Cardiac fibroblast (primary cell): Measurements from ENCODE around the gene NAGS.
"Not testable (repeated sequence)": the region's sequence is repeated elsewhere in the genome, so short reads cannot be mapped to it uniquely, and the experiment has no call there.

Experiments used
- DNase-seq, 2 donors: peaks; one replicate each; pipeline versions ENCODE4 v3.0.0 to v3.0.0-alpha.2; 2010; ENCODE audit warnings: low read depth in 2 of 2
- H3K4me3 ChIP-seq, 2 donors: replicated peaks in 1 of 2; 1 replicate in 1 of 2; 2 replicates in 1 of 2; pipeline ENCODE4 v1.5.1; 2011; ENCODE audit warnings: low read depth in 2 of 2, low read length in 2 of 2, mild to moderate bottlenecking in 2 of 2, moderate library complexity in 1 of 2
- CTCF ChIP-seq: IDR thresholded peaks from one replicate; pipeline ENCODE4 v1.5.1; 2011; ENCODE audit warnings: low read depth, mild to moderate bottlenecking, low read length, inconsistent platforms

Gene NAGS

GRCh38 chr17:43967251-43967875 is 37.1 kb upstream of the NAGS start:
- no peak for DNase-seq
- H3K4me3 ChIP-seq, result no peak overlapping the region
- TF ChIP-seq CTCF, result no peak

GRCh38 chr17:43970366-43970765 is 34.1 kb upstream of the NAGS start:
- TF ChIP-seq CTCF, result no peak
- no peak overlapping the region for H3K4me3 ChIP-seq
- DNase-seq, result no peak

GRCh38 chr17:43971436-43971835 is 33.0 kb upstream of the NAGS start:
- DNase-seq, H3K4me3 ChIP-seq: not testable (repeated sequence)

- not testable (repeated sequence) for H3K4me3 ChIP-seq, DNase-seq
Observed at GRCh38 chr17:43972444-43973212, 31.8 kb upstream of the NAGS start.

- no peak for DNase-seq
- TF ChIP-seq CTCF, result no peak
- H3K4me3 ChIP-seq, result no peak overlapping the region
Observed at GRCh38 chr17:43974382-43975266, 29.8 kb upstream of the NAGS start.

GRCh38 chr17:43975898-43976297 is 28.5 kb upstream of the NAGS start:
- no peak overlapping the region for H3K4me3 ChIP-seq
- TF ChIP-seq CTCF, result no peak
- no peak for DNase-seq

- DNase-seq, result no peak
- no peak for TF ChIP-seq CTCF
- no peak overlapping the region for H3K4me3 ChIP-seq
Observed at GRCh38 chr17:43976963-43977837, 27.2 kb upstream of the NAGS start.
